Activated T-cell treated with anti-CD3 and anti-CD28 coated beads for 48 hours (primary cell): Measurements from ENCODE around the gene ADGRL1.
"Not testable (repeated sequence)": the region's sequence is repeated elsewhere in the genome, so short reads cannot be mapped to it uniquely, and the experiment has no call there.

Source experiments
- DNase-seq: peaks from one replicate; pipeline ENCODE4 v3.0.0-alpha.2; 2020; ENCODE audit warnings: low read depth

The ADGRL1 gene

DNA sequence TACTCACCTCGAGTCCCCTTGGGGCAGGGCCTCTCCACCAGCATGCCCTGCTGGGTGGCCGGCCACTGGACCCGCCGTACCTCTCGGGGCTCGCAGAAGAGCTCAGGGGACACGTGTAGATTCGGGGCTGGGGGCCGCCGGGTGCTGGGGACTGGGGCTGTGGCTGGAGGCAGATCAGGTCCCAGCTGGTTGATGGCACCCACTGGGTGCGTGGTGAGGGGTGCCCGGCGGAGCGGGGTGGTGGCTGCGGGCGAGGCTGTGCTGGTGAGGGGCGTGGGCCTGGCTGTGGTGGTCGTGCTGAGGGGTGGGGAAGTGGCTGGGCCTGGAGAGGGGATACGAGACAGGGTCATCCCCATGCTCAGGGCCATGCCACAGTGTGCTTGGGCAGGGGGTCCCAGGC lies 44.7 kb downstream of the ADGRL1 start:
- no peak for DNase-seq

DNA sequence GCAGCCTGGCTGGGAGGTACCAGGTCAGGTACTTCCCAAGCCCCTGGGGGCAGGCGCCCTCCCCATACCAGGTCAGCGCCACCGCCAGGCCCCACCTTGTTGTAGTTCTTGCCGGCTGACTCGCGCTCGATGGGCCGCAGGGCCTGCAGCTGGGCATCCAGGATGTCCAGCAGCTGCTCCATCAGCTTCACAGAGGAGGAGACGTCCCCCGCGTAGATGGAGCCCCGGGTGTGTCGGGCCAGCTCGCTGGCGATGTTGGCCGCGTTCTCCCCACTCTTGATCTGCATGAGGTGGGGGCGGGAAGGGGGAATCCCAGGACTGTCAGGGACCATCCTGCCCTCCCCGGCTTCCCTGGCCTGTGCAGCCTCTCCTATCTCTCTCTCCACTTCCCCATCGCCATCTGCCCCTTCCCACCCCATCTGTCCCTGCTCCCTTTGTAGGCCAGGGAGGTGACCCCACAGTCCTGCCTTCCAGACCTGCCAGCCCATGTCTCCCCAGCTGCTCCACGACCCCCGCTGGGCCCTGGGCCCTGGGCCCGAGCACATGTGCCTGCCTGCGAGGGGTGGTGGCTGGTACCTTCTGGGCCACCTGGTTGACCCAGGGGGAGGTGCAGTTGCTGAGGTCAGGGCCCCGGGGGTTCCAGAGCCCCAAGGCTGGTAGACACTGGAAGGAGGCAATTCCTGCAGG lies 45.8 kb downstream of the ADGRL1 start:
- no peak for DNase-seq

DNA sequence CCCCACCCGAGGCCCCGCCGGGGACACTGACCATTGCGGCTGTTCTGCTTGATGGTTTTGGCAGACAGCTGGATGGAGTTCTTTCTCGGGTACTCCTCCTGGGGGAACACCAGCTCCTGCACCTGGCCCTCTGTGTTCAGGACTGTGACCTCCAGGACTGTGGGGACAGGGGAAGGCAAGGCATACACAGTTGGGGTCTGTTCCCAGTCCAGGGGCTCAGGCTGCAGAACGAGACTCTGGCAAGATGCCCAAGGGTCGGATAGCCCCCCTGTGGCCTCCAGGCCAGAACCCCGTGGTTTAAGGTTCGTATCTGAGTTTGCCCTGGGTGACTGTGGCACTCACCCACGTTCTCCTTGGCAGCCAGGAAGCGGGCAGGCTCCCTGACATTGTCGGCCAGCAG lies 46.9 kb downstream of the ADGRL1 start:
- DNase-seq, result no peak

DNA sequence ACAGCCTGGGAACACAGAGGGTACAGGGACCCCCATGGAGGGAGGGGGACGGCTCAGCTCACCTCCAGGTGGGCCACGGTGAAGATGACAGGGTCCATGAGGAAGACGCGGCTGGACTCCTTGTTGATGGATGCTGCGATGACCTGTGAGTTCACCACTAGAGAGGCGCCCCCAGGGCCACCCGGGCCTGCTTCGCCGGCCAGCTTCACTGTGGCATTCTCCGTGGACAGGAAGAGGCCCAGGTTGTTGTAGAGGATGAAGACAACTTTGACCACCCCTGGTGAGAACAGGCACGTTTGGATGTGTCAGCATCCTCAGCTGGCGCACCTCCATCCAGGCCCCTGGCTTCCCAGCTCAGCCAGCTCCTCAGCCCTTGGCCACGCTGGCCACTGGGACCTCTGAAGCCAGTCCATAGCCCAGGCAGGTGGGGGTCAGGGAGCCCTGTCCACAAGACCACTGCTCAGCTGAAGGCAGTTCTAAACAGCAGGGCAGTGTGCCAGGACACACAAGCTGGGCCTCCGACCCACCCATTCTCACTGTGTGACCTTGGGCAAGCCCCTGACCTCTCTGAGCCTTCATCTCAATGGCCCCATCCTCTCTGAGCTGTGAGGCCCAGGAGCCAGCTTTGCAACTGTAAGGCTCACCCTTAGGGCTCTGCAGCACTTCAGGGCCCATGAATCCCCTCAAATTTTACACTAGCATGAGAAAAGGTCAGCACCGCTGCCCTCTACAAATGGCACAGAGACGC lies 47.5 kb downstream of the ADGRL1 start:
- no peak for DNase-seq

DNA sequence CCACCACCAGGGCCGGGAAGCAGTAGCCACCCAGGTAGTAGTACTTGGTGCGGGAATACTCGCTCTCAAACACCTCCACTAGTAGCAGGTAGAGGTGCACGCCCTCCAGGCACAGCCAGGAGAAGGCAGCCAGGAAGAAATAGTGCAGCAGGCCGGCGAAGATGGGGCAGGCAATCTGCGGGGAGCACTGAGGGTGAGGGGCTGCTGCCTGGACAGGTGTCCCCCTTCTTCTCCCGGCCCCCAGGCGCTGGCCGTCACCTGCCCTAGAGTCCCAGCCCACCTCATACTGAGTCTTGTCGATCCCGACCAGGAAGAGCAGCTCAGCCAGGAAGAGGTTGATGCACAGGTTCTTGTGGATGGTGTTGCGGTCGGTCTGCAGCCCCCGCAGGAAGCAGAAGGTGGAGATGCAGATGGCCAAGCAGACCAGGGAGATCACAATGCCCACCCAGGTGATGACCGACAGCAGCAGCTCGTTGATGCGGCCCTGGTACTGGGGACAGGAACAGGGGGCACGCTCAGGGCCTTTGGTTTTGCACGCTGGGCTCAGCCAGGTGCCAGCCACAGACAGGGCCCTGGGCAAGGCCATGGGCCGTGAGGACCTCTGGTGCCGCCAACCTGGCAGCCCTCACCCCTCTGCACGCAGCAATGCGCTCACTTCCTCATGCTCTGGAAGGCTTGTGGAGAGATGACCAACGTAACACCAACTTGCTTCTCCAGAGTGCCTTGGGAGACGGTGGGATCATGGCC lies 48.8 kb downstream of the ADGRL1 start:
- no peak for DNase-seq

DNA sequence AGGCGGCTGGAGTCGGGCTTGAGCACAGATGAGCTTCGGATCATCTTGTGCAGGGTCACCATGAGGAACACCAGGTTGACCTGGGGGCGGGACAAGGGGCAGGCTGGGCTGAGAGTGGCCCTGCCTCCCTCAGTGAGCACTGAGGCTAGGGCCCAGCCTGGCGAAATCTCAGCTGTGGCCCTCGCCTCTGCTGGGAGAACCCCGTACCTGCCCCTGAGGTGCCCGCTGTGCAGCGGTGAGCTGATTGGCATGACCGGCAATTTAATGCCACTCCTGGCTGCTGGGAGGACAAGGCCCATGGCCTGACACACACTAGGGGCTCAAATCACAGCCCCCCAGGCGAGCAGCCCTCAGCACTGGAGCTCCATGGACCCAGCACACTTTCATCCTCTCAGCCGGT lies 49.8 kb downstream of the ADGRL1 start:
- DNase-seq, result no peak

DNA sequence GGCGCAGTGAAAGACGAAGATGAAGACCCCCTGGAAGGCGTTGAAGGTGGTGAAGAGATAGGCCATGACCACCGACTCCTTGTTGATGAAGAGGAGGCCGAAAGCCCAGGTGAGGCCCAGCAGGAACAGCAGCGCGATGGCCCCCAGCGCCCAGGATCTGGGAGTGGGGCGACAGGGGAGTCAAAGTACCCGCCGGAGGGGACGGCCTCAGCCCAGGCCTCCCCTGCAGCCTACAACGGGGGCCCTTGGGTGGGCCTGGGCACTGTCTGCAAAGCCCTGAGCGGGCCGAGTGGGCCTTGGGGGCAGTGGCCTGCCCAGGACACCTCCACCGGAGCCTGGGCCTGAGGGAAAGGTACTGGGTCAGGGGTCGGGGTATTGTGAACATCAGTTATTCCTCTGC lies 50.6 kb downstream of the ADGRL1 start:
- no peak for DNase-seq

DNA sequence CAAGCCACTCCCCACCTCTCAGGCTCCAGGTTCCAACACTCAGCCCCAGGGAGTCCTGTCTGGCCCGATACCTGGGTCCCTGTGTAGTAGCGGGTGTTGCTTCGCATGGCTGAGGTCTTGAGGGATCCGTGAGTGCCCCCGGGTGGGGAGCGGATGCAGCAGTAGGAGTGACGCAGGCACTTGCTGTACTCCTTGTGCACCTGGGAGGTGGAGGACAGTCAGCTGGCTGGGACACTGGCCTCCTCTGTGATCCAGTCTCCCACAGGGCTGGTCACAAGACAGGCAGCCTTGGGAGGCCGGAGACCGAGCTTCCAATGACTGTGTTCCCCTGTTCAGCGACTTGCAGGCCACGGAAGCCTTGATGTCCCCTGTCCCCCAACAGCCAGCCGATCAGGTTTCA lies 53.3 kb downstream of the ADGRL1 start:
- no peak for DNase-seq

DNA sequence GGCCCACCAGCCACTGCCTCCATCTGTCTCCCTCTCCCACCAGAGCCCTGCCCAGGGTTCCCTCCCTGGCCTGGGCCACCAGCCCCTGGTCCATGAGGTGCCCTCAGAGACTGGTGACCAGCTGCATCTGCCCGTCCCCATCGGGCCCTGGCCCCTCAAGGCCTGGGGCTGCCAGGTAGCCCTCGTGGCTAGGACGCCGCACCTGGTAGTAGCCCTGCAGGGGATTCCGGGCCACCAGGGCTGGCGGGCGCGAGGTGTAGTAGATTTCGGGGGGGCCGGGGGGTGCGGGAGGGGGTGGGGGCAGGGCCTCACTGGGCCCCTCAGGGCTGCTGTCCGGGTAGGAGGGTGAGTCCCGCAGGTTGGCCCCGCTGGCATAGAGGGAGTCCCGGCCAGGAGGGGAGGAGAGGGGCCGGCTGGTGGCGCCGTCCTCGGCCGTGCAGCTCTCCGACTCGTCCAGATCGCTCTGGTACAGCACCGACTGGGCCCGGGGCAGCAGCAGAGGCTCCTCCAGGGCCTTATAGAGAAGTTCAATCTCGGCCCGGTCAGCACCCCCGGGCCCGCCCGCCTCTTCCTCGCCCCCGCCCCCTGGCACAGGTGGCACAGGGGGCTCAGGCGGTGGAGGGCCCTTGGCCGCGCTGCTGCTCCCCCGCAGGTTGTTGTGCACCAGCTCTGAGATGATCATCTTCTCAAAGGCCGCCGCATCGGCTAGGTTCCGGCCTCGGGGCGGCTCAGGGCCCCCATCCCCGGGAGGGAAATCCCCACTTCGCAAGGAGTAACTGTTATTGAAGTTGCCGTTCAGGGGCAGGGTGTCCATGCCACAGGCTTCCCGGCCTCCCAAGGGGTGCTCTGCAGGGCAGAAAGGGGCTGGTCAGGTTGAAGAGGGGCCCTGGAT lies 55.0 kb downstream of the ADGRL1 start:
- DNase-seq, result no peak

DNA sequence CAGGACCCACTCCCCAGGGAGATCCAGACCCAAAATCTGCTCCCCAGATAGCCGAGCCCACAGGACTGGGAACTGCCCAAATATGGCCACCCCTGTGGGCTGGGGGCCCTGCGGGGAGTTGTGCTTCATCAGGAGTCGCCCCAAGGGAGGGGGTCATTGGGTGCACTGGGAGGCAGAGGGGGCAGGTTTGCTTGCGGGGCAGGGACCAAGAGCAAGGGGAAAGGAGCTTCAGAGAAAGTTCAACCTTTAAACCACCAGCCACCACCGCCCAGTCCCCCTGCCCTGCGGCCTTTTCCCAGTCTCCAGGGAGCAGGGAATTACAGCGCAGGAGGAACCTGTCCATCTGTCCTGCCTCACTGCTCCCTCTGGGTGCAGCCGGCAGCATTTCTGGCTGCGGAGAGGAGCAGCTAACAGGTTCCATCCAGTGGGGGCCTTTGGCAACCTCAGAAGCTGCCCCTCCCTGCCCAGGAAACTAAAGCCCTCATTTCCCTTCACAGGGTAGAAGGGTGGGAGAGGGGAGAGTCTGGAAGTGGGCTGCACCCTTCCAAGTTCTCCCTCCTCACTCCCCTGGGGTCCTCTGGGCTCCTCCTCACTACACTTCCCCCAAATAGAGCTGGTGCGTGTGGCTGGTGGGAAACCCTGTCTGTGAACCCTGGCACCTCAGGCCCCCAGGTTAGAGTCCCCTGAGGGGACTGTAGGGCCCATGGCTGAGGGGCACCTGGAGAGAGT lies 55.8 kb downstream of the ADGRL1 start:
- DNase-seq, result no peak

DNA sequence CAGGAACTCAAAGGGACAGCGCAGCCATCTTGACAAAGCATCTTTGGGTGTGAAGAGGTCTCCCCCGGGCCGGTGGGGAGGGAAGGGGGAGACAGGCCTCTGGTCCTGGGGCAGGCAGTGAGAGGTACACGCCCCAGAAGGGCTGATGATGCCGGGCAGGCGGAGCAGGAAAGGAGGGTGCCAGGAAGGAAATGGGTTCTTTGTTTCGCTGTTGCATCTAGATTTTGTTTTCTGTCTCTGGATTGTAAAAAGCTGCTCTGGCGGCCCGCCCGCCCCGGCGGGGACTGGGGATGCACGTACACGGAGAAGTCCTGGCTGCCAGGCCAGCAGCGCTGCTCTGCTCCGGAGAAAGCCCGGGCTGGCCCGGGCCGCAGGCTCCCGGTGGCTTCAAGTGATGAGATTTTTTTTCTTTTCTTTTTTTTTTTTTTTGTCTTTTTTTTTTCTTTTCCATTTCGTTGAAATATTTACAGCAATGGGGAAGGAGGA lies 56.4 kb downstream of the ADGRL1 start:
- peak; percentile 25 for DNase-seq

DNA sequence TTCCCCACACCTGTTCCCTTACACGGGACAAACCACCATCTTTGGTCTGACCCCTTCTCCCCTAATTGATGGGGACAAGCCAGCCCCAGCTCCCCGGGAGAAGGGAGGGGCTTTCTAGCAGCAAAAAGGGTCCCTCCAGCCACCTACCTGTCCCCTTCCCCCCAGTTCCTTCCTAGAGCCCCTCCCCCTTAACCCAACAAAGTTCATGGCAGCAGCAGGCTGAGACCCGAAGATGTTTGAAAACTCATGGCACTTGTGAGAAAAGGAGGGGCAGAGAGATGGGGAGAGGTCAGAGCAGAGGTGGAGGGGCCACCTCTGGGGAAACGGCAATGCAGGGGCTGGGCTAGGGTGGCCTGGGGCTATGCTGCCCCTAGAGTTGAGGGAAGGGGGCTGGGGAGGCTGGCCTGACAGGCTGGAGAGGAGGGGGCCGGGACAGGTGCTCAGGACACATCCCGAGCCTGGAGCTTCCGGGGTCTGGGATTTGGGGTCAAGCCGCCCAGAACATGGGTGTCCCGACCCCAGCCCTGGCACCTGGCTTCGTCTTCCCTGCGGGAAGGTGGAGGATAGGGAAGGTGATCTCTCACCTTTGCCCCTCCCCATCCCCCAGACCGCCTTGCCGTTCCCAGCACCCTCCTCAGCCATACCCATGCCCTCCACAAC lies 57.1 kb downstream of the ADGRL1 start:
- no peak for DNase-seq

DNA sequence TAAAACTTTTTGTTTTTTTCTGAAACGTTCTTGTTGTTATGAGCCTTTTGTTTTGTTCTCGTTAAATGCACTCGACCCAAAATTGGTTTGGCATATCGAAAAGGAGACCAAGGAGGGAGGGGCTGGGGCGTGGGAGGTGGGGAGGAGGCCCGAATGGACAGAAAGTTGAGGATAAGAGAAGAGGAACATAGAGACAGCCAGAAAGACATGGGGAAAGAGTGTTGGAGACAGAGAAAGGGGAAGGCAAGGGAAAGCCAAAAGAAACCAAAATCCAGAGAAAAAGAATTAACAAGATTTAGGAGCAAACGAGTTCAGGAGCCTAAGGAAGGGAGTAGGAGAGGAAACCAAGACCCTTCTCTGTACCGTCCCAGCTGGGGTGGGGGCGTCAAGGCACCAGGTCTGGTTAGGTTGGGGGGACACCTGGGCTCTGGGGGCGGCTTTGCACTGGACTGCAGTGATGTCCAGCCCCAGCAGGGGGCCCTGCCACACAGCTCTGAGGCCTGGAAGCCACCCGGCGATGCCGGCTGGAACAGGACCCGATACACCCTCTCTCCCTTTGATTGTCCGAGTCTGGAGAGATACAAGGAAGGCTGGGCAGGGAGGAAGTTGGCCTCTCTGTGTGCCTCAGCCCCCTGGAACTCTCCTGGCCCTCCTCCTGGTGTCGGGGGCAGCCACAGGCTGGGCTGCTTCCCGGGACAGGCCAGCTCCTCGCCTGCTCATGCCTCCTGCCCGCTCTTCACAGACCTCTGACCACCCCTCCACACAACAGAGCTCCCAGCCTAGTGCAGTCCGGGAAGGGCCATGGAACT lies 58.0 kb downstream of the ADGRL1 start:
- peak; percentile 55 for DNase-seq

DNA sequence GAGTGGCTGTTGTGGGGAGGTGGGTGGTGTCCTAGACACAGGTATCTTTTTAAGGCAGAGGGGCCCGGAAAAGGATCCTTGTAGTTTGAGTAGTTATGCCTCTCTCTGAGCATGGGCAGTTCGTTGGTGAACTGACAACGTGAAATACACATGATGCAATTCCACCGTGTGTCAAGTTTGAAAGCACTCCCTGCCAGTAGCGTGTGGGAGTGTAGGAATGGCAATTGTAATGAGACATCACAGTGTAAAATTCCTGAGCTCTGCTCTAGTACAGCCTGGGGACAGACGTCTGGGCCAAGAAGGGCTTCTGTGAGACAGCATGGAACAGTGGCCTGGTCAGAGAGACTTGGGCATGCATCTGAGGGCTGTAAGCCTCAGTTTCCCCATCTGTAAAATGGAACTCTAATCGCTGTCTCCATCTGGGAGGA lies 59.2 kb downstream of the ADGRL1 start:
- DNase-seq, result no peak

DNA sequence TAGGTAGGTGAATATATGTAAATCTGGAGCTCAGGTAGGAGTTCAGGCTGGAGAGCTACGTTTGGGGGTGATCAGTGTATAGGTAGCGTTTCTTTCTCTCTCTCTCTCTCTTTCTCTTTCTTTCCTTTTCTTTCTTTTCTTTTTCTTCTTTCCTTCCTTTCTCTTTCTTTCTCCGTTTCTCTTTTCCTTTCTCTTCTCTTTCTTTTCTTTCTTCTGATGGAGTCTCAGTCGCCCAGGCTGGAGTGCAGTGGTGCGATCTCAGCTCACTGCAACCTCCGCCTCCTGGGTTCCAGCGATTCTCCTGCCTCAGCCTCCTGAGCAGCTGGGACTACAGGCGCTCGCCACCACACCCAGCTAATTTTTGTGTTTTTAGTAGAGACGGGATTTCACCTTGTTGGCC lies 59.8 kb downstream of the ADGRL1 start:
- not testable (repeated sequence) for DNase-seq

DNA sequence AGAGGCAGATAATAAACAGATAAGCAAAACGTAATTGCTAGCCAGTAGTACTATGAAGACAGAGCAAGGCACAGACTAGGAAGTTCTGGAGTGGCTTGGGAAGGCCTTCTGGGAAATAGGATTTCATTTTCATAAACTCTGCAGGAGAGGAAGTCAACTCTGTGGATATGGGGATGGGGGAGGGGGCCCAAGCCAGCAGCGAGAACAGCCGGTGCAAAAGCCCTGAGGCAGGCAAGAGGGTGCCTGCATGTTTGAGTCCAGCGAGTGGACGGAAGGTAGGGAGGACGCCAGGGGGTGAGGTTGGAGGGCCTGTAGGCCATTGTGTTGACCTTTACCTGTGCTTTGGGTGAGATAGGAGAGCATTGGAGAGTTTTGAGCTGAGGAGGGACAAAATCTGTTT lies 60.6 kb downstream of the ADGRL1 start:
- no peak for DNase-seq

DNA sequence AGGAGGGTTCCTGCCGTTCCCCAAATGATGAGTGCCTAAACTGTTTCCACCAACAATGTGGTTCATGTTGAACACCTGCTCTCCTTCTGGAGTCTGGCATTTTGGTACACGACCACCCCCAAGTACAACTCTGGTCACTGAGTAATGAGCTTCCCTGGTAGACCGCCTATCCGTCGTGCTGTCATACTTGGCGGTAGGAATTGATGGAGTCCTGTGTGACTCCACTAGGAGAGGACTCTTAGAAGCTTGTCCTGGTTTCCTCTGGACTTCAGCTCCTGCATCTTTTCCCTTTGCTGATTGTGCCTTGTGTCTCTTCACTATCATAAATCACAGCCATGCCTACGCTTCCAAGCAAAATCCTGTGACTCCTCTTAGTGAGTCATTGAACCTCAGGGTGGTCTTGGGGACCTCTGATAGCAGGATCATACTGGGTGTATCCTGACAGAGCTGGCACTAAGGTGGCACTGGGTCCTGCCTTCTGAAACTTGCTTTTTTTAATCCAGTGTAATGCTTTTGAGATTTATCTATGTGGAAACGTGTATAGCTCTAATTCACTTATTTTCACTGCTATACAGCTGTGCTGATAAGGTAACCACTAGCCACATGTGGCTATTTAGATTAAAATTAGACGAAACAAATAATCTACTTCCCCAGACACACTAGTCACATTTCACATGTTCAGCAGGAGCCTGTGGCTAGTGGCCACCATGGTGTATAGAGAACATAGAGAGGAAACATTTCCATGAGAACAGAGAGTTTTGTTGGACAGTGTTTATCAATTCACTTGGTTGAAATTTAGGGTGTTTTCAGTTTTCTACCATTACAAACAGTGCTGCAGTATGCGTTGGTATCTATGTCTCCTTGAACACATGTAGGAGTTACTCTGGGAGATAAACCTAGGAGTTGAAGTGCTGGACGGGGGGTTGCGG lies 63.4 kb downstream of the ADGRL1 start:
- no peak for DNase-seq

DNA sequence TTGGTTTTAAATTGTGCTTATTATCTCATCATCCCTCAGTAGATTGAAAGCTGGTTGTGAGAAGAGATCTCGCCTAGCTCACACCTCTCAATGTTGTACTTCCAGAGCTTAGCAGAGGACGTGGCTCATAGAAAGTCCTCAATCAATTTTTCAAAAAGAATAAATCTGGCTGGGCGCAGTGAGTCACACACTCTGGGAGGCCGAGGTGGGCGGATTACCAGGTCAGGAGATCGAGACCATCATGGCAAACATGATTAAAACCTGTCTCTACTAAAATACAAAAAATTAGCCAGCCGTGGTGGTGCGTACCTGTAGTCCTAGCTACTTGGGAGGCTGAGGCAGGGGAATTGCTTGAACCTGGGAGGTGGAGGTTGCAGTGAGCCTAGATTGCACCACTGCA lies 64.9 kb downstream of the ADGRL1 start:
- no peak for DNase-seq

DNA sequence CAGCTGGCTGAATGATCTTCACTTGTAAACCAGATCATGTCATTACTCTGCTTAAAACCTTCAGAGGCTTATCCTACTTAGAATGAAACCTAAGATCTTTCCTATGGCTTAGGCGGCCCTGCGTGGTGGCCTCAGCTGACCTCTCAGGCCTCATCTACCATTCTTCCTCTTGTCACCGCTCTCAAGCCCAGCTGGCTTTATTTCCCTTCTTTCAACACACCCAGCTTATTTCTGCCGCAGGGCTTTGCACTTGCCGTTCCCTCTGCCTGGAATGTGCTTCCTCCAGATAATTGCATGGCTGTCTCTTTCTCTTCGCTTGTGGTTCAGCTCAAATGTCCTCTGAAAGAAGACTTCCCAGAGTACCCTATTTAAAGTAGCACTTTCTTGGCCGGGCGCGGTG lies 66.0 kb downstream of the ADGRL1 start:
- no peak for DNase-seq
